Stimulated activated CD4-positive, alpha-beta T cell treated with anti-CD3 and anti-CD28 coated beads, Interleukin-15, amount 100 ng/mL, for 1 hour (primary cell): ENCODE data around the gene ENOPH1.
"Not testable (repeated sequence)": the region's sequence is repeated elsewhere in the genome, so short reads cannot be mapped to it uniquely, and the experiment has no call there.

Source experiments
- DNase-seq, 2 donors: peaks; one replicate each; pipeline ENCODE4 v3.0.0-alpha.2; 2020; ENCODE audit warnings: low read depth in 1 of 2, low spot score in 1 of 2

ENOPH1 gene

DNA sequence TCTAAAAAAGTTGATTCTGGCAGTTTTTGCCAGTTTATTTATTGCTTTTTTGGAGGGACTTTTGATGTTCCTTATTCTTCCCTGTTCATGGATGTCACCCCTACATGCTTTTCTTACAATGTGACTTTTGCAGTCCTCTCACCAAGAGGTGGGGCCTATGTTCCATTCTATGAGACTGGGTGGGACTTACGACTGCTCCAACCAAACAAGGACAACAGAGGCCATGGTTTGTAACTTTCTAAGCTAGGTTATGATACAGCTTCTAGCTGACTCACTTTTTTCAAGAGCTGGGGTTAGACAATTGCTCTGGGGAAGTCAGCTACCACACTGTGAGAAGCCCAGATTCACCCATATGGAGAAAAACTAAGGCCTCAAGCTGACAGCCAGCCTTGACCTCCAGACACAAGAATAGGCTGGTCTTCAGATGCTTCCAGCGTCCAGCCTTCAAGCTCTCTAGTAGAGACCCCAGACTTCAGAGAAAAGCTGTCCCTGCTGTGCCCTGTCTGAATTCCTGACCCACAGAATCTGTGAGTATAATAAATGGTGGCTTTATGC is 39.5 kb downstream of the ENOPH1 start:
- DNase-seq: no peak

DNA sequence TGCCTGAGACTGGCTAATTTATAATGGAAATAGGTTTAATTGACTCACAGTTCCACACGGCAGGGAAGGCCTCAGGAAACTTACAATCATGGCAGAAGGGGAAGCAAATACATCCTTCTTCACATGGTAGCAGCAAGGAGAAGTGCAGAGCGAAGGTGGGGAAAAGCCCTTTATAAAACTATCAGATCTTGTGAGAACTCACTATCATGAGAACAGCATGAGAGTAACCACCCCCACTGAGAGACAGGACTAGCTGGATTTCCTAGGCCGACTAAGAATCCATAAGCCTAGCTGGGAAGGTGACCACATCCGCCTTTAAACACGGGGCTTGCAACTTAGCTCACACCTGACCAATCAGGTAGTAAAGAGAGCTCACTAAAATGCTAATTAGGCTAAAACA is 42.7 kb downstream of the ENOPH1 start:
- not testable (repeated sequence) for DNase-seq

DNA sequence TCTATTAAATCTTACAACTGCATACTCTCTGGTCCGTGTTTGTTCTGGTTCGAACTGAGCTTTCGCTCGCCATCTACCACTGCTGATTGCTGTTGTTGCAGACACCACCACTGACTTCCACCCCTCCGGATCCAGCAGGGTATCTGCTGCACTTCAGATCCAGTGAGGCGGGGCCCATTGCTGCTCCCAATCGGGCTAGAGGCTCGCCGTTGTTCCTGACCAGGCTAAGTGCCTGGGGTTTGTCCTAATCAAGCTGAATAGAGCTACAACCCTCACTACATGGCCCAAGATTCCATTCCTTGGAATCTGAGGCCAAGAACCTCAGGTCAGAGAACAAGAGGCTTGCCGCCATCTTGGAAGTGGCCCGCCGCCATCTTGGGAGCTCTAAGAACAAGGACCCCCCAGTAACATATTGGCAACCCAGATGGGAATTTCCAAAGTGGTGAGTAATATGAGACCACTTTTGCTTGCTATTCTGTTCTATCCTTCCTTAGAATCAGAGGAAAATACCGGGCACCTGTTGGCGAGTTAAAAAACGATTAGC is 43.3 kb downstream of the ENOPH1 start:
- no peak for DNase-seq

DNA sequence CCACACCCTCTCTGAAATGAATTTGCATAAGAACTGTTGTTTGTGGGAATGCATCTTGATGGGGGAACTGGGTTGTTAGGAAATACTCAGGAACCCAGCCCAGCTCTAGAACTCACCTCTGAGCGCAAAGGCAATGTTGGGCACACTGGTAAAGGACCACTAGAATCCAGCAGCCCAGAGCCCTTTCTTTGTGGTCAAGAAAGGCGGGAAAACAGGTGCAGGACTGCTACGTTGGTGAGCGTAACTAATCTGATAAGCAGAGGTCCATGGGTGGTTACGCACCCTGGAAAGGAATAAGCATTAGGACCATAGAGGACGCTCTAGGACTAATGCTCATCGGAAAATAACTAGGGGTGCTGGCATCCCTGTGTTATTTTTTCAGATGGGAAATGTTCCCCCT is 45.5 kb downstream of the ENOPH1 start:
- not testable (repeated sequence) for DNase-seq

DNA sequence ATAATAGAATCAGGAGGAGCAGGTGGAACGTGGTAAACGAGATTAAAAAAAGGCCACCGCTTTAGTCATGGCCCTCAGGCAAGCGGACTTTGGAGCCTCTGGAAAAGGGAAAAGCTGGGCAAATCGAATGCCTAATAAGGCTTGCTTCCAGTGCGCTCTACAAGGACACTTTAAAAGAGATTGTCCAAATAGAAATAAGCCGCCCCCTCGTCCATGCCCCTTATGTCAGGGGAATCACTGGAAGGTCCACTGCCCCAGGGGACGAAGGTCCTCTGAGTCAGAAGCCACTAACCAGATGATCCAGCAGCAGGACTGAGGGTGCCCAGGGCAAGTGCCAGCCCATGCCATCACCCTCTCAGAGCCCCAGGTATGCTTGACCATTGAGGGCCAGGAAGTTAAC is 47.1 kb downstream of the ENOPH1 start:
- DNase-seq: not testable (repeated sequence)

DNA sequence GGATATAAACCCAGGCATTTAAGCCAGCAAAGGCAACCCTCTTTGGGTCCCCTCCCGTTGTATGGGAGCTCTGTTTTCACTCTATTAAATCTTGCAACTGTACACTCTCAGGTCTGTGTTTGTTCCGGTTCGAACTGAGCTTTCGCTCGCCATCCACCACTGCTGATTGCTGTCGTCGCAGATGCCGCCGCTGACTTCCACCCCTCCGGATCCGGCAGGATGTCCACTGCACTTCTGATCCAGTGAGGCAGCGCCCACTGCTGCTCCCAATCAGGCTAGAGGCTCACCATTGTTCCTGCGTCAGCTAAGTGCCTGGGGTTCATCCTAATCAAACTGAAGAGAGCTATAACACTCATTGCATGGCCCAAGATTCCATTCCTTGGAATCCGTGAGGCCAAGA is 49.2 kb downstream of the ENOPH1 start:
- no peak for DNase-seq

DNA sequence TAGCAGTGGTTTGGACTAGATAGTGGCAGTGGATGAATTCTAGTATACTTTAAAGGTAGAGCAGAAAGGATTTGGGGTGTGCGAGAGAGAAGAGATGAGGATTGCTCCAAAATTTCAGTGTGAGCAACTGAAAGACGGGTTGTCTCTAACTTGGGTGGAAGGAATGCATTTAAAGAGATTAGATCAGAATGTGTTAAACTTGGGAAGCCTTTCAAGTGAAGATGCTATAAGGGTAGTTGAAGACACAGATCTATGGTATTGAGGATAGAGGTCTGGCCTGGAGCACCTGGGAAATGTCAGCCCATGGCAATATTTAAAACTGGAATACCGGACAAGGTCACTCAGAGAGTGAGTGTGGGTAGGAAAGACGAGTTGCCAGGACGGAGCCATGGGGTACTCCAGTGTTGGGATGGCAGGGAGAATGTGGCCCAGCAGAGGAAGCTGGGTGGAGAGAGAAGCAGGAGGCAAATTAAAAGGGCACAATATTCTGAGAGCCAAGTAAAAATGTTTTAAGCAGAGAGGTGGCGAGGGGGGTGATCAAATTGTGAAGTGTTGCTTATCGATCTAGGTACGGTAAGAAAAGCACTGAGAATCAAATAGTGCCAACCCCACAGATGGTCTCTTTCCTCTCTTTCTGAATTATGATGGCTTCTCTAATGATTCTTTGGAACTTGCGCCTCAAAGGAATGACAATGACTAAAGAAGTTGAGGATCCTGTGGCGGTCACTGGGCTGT is 50.5 kb downstream of the ENOPH1 start:
- no peak for DNase-seq

DNA sequence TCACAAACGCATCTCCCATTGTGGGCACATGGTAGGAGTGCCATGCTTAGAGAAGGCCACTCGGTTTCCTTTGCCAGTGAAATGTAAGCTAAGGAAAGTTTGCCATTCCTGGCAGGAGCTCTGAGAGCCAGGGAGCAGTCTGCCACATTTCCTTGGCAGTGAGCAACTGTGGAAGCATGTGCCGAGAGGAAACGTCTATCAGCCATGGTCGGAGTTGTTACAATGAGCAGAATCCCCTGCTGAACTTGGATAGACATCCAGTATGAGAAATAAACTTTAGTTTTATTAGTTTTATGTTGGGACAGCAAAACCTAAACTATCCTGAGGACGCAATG is 51.1 kb downstream of the ENOPH1 start:
- no peak for DNase-seq

DNA sequence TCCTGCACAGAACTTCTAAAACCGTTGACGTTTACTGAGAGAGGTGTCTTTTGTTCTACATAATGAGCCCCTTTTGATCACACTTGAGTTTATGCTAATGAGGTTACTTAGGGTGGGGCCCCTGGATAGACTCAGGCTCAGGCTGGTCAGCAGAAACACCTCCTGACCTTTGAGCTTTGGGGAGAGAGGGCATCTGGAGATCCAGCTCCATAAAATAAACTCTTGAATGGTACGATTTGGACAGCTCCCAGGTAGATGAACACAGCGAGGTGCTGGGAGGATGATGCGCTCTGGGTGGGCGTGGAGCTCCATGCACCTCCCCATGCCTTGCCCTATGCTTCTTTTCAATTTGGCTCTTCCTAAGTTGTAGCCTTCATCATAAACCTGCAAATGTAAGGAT is 52.0 kb downstream of the ENOPH1 start:
- no peak for DNase-seq

DNA sequence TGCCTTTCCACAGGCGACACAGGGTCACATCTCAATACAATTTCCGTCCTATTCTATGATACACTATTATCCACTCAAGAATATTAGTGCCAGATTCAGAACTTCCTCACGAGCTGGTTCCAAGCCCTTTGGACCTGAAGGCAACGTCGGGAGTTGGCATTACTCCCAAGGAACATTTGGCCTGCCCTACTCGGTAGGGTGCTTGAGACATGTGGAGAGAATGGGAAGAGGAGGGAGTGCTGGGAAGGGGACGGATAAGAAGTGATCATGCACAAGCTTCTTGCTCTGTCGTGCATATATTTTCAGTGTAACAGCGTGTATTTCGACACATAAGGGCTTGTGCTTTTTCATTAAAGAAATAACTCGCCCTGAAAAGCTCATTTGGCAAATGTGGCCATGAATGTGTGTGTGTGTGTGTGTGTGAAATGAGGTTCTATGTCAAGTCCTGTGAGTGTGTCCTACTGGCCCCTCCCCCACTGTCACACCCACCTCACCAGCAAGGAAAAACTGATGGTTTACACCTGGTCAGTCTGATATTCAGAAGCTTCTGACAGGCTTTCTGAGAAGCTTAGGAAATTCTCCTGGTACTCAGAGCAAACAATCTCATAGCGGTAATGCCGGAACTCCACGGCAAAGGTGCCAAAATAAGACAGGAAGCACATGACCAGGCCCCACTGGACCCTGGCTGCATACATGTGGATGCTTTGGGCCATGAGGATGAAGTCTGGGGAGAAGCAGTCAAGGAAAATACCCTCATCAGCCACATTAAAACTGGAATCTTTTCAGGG is 54.8 kb downstream of the ENOPH1 start:
- DNase-seq: no peak

DNA sequence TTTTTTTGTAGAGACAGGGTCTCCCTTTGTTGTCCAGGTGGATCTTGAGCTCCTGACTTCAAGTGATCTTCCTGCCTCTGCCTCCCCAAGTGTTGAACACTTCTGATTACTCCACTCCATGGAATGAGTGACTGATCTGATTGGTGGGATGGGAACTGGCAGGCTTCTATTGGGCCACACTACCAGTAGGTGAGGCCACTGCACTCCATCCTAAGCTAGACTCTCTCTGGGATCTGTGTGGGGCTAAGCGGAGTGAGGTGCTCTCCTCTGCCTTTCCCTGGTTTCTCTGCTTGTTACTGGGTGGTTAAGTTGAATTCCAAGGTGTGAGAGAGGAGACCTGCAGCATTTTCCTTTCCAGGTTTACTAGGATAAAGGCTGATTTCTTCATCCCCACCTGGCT is 58.7 kb downstream of the ENOPH1 start:
- DNase-seq: no peak

DNA sequence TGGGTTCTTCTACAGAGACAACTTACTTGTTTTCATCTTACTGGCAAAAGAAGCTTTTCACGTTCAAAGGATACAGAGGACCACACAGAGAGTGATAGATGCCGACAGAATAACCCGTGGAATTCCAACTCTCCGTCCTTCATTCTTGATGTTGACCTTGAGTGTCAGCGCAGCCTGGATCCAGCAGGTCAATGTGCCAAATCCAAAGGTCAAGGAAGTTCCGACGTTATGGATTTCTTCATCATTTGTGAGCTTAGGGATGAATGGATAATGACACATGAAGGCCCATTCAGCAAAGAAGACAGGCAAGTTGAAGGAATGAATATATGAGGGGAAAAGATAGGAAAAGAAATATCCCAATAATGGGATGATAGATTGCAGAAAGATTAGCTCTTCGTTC is 59.6 kb downstream of the ENOPH1 start:
- no peak for DNase-seq

DNA sequence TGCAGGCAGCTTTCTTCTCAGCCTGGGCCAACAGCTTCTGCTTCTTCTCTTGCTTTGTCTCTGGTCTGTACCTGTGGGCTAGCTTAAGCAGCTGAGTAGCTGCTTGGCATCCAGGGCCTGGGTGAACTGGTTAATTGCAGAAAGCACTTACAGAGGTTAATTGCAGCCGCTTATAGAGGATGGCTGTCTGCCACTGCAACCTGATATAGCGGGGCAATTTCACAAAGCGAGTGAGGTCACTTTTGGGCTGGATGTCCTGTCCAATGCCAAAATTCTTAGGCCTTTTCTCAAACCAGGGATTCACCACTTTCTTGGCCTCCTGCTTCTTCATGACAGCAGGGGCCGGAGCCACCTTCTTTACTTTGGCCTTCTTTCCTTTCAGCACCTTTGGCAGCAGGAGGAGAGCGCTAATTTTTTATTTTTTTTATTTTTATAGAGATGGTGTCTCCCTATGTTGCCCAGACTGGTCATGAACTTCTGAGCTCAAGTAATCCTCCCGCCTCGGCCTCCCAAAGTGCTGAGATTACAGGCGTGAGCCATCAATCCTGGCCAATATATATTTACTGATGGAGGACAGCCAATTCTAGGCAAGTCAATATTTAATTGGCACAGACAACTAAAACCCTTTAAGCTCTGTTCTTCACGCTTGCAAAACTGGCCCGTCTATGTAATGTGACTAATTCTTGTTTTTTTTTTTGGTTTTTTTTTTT is 61.0 kb downstream of the ENOPH1 start:
- DNase-seq: no peak

DNA sequence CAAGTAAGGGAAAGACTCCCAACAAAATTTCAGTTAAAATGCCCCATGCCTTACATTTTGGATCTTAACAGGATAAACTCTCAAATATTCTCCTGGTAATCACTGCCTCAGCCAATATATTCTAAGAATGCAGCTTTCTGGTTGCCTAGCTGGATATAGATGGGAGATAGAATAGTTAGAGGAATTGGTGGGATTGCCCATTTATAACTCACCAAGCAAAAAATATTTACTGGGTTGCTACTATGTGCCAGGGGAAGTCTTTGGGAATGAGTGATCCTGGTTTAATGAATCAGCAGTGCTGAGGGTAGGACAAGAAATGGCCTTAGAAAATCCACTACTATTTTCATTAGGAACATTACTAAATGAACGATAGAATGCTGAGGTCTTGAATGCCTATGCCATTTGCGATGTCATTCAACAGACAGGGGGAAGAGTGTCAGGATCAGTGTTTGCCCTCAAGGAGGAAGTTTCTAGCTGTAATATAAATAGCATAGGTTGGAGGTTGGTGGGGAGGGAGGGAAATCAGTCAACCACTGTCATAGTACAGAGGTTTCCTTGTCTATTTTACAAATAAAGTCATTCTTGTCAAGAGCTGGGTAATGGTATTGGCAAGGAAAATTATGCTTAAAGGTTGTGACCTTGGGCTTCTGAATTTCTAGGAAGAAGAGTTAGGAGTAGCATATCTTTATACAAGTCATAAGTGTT is 63.5 kb downstream of the ENOPH1 start:
- no peak for DNase-seq

DNA sequence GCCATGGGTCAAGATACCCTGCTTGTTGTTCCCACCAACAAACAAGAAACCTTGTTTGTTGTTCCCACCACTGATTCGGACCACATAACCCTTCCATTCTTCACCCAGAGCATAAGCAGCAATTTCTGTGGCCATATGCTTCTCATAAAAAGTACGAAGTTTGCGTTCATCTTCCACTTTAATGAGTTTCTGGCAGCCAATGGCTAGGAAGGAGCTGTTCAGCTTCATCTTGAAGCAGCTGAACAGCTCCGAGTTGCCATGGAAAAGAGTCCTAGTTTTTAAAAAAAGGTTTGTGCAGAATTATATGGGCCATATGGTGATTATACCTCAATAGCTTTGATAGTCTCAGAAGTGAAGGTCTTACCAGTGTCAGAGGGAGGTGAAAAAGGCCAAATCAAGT is 65.3 kb downstream of the ENOPH1 start:
- DNase-seq: no peak

DNA sequence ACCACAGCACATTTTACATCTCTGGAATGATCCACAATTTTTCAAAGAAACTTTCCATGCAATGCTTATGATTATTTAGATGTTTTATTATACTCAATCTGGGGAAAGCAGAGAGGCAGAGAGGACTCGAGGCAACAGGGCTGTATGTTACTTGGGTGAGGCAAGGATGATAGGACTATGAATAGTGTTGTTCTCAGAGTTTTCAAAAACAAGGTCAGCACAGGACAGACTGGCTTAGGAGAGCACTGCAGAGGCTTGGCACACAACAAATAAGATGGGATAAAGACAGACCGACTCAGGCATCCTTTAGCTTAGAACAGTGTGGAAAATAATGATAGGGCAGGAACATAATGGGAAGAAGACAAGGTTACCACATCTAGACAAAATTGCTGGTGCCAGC is 66.0 kb downstream of the ENOPH1 start:
- DNase-seq: no peak

DNA sequence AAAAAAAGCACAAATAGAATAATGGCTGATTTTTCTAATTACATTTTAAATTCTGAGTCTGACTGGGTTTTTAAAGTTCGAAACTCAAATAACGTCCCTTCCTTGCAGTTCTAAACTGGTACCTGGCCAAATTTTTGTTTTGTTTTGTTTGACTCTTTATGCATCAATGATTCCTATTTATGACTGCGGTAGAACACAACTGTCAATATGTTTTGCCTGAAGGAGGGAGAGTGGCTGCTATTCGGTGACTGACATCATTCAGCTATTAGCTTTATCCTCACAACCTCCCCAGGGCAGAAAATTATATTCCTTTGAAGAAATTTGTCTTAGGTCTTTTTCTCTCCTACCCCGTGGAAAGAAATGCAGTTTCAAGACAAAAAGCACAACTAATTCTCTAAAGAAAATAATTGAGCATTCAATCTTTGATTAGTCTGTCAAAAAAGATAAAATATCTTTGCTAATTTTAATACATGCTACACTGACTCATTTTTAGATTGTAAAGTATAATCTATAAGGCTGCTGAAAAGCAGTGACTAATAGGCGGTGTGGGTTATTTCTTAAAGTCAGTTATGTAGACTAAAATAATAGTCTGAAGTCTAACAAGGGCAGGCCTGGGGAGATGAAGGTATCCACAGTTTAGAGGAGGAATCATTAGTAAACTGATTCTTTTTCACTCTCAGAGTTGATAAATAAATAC is 69.5 kb downstream of the ENOPH1 start:
- DNase-seq: no peak

DNA sequence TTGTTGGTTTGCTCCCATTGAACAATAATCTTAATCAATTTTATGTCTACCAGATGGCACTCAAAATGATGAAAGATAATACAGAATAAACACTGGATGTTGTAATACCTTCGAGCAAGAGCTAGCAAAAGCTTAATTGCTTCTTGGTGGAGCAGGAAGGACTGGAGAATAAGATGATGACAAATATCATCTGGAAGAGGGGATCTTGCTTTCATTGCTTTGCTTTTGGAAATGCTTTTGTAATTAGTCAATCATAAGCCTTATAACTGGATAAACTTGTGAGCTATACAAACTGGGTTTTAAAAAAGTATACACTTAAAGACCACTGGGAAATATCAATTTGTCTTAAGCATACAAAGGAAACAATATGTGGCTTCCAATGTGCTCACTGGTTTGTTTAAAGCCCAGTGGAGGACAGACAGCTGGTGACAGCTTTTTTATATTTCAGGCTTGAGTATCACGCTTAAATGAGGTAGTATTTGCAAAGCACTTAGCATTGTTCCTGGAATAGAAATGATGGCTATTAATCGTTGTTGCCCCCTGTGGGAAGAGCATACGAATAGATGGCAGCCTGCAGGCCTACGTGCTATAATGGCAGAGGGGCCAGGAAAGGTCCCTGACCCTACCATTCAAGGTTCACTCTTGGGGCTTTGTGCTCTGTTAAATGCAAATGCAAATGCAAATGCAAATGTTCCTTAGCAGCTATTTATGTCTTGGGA is 70.2 kb downstream of the ENOPH1 start:
- DNase-seq: no peak

DNA sequence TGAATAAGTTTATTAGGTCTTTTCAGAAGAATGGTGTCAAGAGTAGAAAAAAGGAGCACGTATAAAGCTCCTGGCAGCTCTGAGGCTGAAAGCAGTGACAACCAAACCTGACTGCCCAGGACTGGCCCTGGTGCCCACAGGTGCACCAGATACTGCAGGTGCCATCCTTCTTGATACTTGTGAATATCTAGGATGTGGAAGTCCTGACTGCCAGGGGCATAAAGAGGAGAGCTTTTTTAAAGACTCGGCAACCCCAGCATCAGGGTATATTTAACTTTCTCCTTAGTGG is 70.7 kb downstream of the ENOPH1 start:
- no peak for DNase-seq

DNA sequence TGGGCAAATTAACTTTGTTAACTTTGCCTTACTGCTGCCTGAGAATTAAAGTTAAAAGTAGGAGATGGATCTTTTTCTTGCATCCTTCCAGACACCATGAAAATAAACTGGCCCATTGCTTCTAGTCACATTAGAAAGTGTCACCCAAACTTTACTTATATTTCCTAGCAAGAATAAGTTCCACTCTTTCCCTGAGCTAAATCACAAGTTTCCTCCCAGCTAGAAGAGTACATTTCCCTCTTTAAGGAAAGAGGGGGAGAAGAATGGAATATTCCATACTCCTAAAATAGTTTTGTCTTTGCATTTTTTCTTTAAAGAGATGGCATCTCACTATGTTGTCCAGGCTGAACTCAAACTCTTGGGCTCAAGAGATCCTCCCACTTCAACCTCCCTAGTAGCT is 77.6 kb downstream of the ENOPH1 start:
- no peak for DNase-seq
